ENCODE data around the gene SH2B3.

The SH2B3 gene

GRCh38 chr12:111448266-111448830, 42.6 kb downstream of the SH2B3 start:
- no peak for DNase-seq (ENCODE audit: insufficient read length, low spot score)
- TF ChIP-seq POLR2A (IDR thresholded peaks at IDR 0.05; ENCODE audit: low read depth, low read length) (no peak), SPI1 (IDR thresholded peaks at IDR 0.05; ENCODE audit: low read depth, low read length) (no peak), POLR2AphosphoS5 (IDR thresholded peaks at IDR 0.05; ENCODE audit: low read depth, low read length) (no peak; the same call in 1 of the 2 replicates), POU2F2 (IDR thresholded peaks at IDR 0.05; ENCODE audit: low read depth, low read length) (no peak), PAX5 (IDR thresholded peaks at IDR 0.05; ENCODE audit: insufficient read depth, low read length, severe bottlenecking) (no peak), TAF1 (IDR thresholded peaks at IDR 0.05; ENCODE audit: low read depth, low read length) (no peak)
- FAIRE-seq: no peak

- FAIRE-seq (peak; percentile 84), DNase-seq (ENCODE audit: insufficient read length, low spot score) (no peak)
- TF ChIP-seq SPI1 (IDR thresholded peaks at IDR 0.05; ENCODE audit: low read depth, low read length): no peak
- peak; percentile 27; the same call in 1 of the 2 replicates for TF ChIP-seq POLR2AphosphoS5 (IDR thresholded peaks at IDR 0.05; ENCODE audit: low read depth, low read length)
Observed at GRCh38 chr12:111448846-111449790, 43.4 kb downstream of the SH2B3 start.

GRCh38 chr12:111450676-111451075, 45.0 kb downstream of the SH2B3 start:
- DNase-seq (ENCODE audit: insufficient read length, low spot score) (no peak), FAIRE-seq (no peak)
- TF ChIP-seq POLR2A (IDR thresholded peaks at IDR 0.05; ENCODE audit: low read depth, low read length) (peak; percentile 13; the same call in 1 of the 2 replicates), POLR2AphosphoS5 (IDR thresholded peaks at IDR 0.05; ENCODE audit: low read depth, low read length) (peak; percentile 23; the same call in 1 of the 2 replicates), POU2F2 (IDR thresholded peaks at IDR 0.05; ENCODE audit: low read depth, low read length) (no peak), TAF1 (IDR thresholded peaks at IDR 0.05; ENCODE audit: low read depth, low read length) (no peak), SPI1 (IDR thresholded peaks at IDR 0.05; ENCODE audit: low read depth, low read length) (no peak), PAX5 (IDR thresholded peaks at IDR 0.05; ENCODE audit: insufficient read depth, low read length, severe bottlenecking) (no peak)

GRCh38 chr12:111451232-111451631, 45.5 kb downstream of the SH2B3 start:
- DNase-seq (ENCODE audit: insufficient read length, low spot score) (no peak), FAIRE-seq (no peak)
- TF ChIP-seq POU2F2 (IDR thresholded peaks at IDR 0.05; ENCODE audit: low read depth, low read length) (no peak), TAF1 (IDR thresholded peaks at IDR 0.05; ENCODE audit: low read depth, low read length) (no peak)

- DNase-seq (ENCODE audit: insufficient read length, low spot score) (no peak), FAIRE-seq (no peak)
- TF ChIP-seq POLR2AphosphoS5 (IDR thresholded peaks at IDR 0.05; ENCODE audit: low read depth, low read length) (0 out of 2 replicates have a peak, but pooled peaks have one; percentile 41), POLR2A (IDR thresholded peaks at IDR 0.05; ENCODE audit: low read depth, low read length) (no peak)
Observed at GRCh38 chr12:111451649-111452129, 46.0 kb downstream of the SH2B3 start.

GRCh38 chr12:111453071-111453989, 47.6 kb downstream of the SH2B3 start:
- DNase-seq (ENCODE audit: insufficient read length, low spot score) (no peak), FAIRE-seq (no peak)
- no peak for TF ChIP-seq SPI1 (IDR thresholded peaks at IDR 0.05; ENCODE audit: low read depth, low read length)
- TF ChIP-seq POLR2AphosphoS5 (IDR thresholded peaks at IDR 0.05; ENCODE audit: low read depth, low read length): peak; percentile 53; the same call in 1 of the 2 replicates

- FAIRE-seq (no peak), DNase-seq (ENCODE audit: insufficient read length, low spot score) (no peak)
- TF ChIP-seq POU2F2 (IDR thresholded peaks at IDR 0.05; ENCODE audit: low read depth, low read length) (no peak), SPI1 (IDR thresholded peaks at IDR 0.05; ENCODE audit: low read depth, low read length) (no peak), POLR2AphosphoS5 (IDR thresholded peaks at IDR 0.05; ENCODE audit: low read depth, low read length) (no peak), TAF1 (IDR thresholded peaks at IDR 0.05; ENCODE audit: low read depth, low read length) (no peak), PAX5 (IDR thresholded peaks at IDR 0.05; ENCODE audit: insufficient read depth, low read length, severe bottlenecking) (no peak), POLR2A (IDR thresholded peaks at IDR 0.05; ENCODE audit: low read depth, low read length) (no peak)
Observed at GRCh38 chr12:111454311-111454710, 48.6 kb downstream of the SH2B3 start.

- TF ChIP-seq POU2F2 (IDR thresholded peaks at IDR 0.05; ENCODE audit: low read depth, low read length) (no peak), SPI1 (IDR thresholded peaks at IDR 0.05; ENCODE audit: low read depth, low read length) (no peak), TAF1 (IDR thresholded peaks at IDR 0.05; ENCODE audit: low read depth, low read length) (no peak), POLR2A (IDR thresholded peaks at IDR 0.05; ENCODE audit: low read depth, low read length) (no peak), POLR2AphosphoS5 (IDR thresholded peaks at IDR 0.05; ENCODE audit: low read depth, low read length) (no peak), PAX5 (IDR thresholded peaks at IDR 0.05; ENCODE audit: insufficient read depth, low read length, severe bottlenecking) (no peak)
- no peak for DNase-seq (ENCODE audit: insufficient read length, low spot score)
- no peak for FAIRE-seq
Observed at GRCh38 chr12:111454716-111455447, 49.2 kb downstream of the SH2B3 start.

Data from GM12891 (cell line).